Kidney tubule cell (primary cell): Measurements from ENCODE around the gene VENTX.

ENCODE experiments used
- DNase-seq: peaks from one replicate; pipeline ENCODE4 v3.0.0-alpha.2; 2018; ENCODE audit warnings: low spot score

The VENTX gene

DNA sequence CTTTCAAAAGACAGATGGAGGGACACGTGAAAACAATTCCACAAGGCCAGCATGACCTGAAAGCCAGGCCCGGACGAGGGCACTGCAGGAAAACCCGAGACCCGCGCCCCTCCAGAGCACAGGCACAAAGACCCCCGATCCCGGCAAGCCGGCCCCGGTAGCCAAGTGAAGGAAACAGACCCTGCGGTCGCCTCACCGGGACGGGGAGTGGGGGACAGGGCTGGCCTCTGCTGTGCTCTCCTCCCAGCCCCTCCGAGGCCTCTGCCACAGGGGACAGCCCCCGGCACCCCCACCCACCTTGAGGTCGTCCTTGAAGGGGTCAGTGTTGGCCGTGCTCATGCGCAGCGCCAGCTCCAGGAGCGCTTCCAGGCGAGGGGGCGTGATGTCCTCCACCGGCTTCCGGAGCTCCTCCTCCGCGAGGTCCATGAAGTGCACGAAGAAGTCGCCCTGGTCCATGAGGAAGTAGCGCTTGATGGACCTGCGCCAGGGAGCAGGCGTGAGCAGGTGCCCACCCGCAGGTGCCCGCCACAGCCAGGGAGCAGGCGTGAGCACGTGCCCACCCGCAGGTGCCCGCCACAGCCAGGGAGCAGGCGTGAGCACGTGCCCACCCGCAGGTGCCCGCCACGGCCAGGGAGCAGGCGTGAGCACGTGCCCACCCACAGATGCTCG lies 50.3 kb downstream of the VENTX start:
- DNase-seq: no peak

DNA sequence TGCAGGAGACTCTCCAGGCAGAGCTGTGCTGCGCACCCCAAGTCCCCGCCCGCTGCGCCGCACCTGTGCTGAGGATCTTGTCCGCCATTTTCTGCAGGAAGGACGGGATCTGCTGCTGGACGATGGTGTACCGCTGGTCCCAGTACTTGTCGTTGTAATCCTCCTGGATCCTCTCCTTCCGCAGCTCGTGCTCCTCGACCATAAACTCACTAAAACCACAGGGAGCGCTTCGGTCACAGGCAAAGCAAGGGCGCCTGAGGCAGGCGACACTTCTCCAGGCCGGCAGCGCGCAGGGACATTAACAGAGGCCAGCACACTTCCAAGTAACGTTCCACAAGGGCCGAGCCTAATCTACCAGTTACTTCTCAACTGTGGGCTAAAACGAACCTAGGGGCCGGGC lies 52.1 kb downstream of the VENTX start:
- no peak for DNase-seq
